C4-2B (cell line): Measurements from ENCODE around the gene ALDH2.

Experiments
- H3K27ac ChIP-seq: fragments of 450-650 bp; 2 replicates; pipeline ENCODE4 v1.5.1; 2017
- ZFX ChIP-seq: fragments of 450-650 bp; IDR thresholded peaks from 2 replicates; pipeline ENCODE4 v1.6.1; 2017
- TF ChIP-seq, protein P1 (sequence below): fragments of 450-650 bp; conservative IDR thresholded peaks from 2 replicates; pipeline ENCODE4 v1.5.1; 2017; ENCODE audit warnings: mild to moderate bottlenecking

ALDH2 gene

DNA sequence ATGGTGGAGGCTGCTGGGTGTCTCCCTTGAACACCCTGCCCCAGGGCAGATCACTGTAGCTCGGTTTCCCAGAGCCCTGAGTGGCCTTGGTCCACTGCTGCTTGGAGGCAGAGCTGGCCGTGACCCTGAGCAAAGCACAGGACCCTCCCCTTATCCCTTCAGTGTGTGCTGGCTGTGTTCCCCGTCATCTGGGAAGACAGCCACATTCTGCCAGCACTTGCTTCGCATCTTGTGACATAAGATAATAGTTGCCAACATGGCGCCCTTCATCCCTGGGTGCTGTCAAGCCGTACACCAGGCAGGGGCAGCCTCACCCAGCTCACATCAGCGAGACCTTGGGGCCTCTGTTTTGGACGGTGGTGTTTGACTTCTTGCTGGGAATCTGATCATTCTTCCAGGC, 12.1 kb upstream of the ALDH2 start:
- no peak overlapping the region for H3K27ac ChIP-seq
- TF ChIP-seq, protein P1, sequence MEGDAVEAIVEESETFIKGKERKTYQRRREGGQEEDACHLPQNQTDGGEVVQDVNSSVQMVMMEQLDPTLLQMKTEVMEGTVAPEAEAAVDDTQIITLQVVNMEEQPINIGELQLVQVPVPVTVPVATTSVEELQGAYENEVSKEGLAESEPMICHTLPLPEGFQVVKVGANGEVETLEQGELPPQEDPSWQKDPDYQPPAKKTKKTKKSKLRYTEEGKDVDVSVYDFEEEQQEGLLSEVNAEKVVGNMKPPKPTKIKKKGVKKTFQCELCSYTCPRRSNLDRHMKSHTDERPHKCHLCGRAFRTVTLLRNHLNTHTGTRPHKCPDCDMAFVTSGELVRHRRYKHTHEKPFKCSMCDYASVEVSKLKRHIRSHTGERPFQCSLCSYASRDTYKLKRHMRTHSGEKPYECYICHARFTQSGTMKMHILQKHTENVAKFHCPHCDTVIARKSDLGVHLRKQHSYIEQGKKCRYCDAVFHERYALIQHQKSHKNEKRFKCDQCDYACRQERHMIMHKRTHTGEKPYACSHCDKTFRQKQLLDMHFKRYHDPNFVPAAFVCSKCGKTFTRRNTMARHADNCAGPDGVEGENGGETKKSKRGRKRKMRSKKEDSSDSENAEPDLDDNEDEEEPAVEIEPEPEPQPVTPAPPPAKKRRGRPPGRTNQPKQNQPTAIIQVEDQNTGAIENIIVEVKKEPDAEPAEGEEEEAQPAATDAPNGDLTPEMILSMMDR: no peak
- no peak for TF ChIP-seq ZFX

DNA sequence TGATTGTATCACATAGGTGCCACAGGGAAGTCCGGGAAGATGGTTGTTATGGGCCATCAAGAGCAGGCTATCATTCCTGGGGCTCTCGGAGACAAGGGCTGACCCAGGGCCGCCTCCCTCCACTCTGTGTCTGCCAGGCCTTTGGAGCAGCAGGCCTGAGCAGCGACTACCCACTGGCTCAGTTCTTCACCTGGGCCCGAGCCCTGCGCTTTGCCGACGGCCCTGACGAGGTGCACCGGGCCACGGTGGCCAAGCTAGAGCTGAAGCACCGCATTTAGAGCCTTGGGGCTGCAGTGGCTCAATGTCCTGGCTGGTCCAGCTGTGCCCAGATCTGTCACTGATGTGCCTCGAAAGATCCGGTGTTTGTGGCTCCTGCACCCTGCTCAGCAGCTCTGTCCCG, 10.5 kb upstream of the ALDH2 start:
- TF ChIP-seq, protein P1: no peak
- no peak for TF ChIP-seq ZFX
- H3K27ac ChIP-seq: no peak overlapping the region

DNA sequence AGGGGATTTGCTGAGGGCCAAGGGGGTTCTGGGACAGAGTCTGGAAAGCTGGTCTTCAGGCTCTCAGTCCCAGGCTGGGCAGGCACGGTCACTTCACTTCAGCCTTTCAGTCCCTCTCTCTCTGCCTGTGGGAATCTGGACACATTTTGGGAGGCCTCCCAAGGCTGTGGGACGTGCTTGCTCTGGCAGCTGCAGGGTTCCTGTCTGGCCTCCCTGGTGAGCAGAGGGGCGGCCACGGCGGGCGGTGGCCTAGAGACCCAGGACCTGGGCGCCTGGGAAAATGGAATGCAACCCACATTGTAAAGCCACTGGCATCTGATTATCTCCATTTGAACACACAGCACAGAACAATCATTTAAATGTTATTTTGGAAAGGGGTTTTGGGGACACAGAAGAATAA, 10.1 kb upstream of the ALDH2 start:
- H3K27ac ChIP-seq: peak overlapping the region; percentile 84
- TF ChIP-seq, protein P1: no peak
- TF ChIP-seq ZFX: no peak

- H3K27ac ChIP-seq: peak overlapping the region; percentile 84
- TF ChIP-seq ZFX: no peak
- TF ChIP-seq, protein P1: no peak
These were observed 9.2 kb upstream of the ALDH2 start for GRCh38 chr12:111757361-111758119.

- peak overlapping the region; percentile 84 for H3K27ac ChIP-seq
- 0 out of 2 replicates have a peak, but pooled peaks have one; percentile 16 for TF ChIP-seq ZFX
- TF ChIP-seq, protein P1: no peak
These were observed 8.6 kb upstream of the ALDH2 start for GRCh38 chr12:111758120-111758561.

- peak overlapping the region; percentile 84 for H3K27ac ChIP-seq
- TF ChIP-seq, protein P1: no peak
- TF ChIP-seq ZFX: no peak
These were observed 7.5 kb upstream of the ALDH2 start for GRCh38 chr12:111759271-111759670.

- TF ChIP-seq ZFX: no peak
- TF ChIP-seq, protein P1: no peak
- no peak overlapping the region for H3K27ac ChIP-seq
These were observed 6.7 kb upstream of the ALDH2 start for GRCh38 chr12:111759991-111760390.
